GM12878 (cell line): Measurements from ENCODE around the gene PPM1D.

ENCODE experiments used
- NBN ChIP-seq: fragments of 450-650 bp; IDR thresholded peaks from 2 replicates; pipeline ENCODE4 v1.6.1; 2016
- TF ChIP-seq, protein P1 (sequence below), 3 experiments: IDR thresholded peaks in 2 of 3; conservative IDR thresholded peaks in 1 of 3; 2 replicates each; pipeline ENCODE4 v1.5.1; 2011; ENCODE audit warnings: low read depth in 3 of 3, low read length in 3 of 3, mild to moderate bottlenecking in 3 of 3, control low read depth in 2 of 3, moderate library complexity in 2 of 3, inconsistent platforms in 1 of 3, mixed read lengths in 1 of 3; ENCODE audit not compliant: control insufficient read depth in 2 of 3, insufficient read depth in 1 of 3; ENCODE audit errors: extremely low read depth in 1 of 3

DNA sequence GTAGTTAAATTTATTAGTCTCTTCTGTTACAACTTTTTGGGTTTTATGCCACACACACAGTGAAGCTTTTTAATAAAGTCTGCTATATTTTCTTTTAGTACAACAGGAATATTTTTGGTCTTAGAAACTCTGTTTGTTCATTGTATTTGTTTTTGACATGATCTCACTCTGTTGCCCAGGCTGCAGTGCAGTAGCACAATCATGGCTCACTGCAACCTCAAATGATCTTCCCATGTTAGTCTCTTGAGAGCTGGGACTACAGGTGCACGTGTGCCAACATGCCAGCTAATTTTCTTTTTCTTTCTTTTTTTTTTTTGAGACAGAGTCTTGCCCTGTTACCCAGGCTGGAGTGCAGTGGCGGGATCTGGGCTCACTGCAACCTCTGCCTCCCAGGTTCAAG lies 27.1 kb downstream of the PPM1D start:
- TF ChIP-seq, protein P1, sequence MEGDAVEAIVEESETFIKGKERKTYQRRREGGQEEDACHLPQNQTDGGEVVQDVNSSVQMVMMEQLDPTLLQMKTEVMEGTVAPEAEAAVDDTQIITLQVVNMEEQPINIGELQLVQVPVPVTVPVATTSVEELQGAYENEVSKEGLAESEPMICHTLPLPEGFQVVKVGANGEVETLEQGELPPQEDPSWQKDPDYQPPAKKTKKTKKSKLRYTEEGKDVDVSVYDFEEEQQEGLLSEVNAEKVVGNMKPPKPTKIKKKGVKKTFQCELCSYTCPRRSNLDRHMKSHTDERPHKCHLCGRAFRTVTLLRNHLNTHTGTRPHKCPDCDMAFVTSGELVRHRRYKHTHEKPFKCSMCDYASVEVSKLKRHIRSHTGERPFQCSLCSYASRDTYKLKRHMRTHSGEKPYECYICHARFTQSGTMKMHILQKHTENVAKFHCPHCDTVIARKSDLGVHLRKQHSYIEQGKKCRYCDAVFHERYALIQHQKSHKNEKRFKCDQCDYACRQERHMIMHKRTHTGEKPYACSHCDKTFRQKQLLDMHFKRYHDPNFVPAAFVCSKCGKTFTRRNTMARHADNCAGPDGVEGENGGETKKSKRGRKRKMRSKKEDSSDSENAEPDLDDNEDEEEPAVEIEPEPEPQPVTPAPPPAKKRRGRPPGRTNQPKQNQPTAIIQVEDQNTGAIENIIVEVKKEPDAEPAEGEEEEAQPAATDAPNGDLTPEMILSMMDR (IDR thresholded peaks at IDR 0.05 in 2 of 3, conservative IDR thresholded peaks at IDR 0.05 in 1 of 3; ENCODE audit: control insufficient read depth in 2 of 3, extremely low read depth in 1 of 3, insufficient read depth in 1 of 3, low read depth in 3 of 3, low read length in 3 of 3): no peak
- TF ChIP-seq NBN: no peak
